ENCODE results near the gene SLAMF9.

Gene SLAMF9

DNA sequence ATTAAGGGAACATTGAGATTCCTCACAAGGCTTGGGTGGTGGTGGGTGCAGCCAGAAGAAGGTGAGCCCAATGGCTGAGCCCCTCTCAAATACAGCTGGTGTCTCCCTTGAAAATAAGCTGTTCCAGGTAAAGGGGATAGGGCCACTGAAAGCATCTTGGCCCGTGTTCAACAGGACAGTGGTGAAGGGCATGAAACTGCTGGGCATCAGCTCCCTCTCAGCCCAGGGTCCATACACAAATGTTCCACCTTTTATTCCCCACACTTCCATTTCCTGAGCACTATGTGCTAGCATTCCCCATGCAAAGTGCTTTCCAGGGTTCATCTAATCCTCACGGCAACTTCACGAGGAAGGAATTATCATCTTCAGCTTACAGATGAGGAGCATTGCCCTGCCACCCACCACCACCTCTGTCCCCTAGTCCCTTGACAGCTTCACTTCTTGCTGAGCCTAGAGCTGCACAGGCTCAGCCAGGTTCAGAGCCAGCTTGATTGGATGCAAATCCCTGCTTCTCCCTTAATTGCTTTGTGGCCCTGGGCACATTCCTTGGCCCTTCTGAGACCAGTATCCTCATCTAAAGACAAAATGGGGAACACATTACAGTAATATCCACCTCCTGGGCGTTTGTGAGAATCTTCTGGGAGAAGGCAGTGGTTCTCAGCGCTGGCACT, 38.3 kb downstream of the SLAMF9 start:
- TF ChIP-seq CTCF (IDR thresholded peaks at IDR 0.05; ENCODE audit: control extremely low read depth, extremely low read depth, low read depth, missing control alignments): no peak
- DNase-seq (ENCODE audit: extremely low spot score): no peak
- ChIA-PET POLR2A (interaction anchor here (0.6 to 1.4 kb wide), 4 partner anchors 9 to 1216 kb away, joined by 3 to 4 read pairs (median 4); partner anchors contain the start of gene TAGLN2), CTCF (interaction anchor here (0.9 to 1.6 kb wide), 6 partner anchors 8 to 117 kb away, joined by 3 to 5 read pairs (median 3); no protein-coding TSS in a partner anchor)

- ChIA-PET POLR2A (interaction anchor here (0.7 to 1.2 kb wide), 3 partner anchors 8 to 1218 kb away, joined by 3 to 5 read pairs (median 4); partner anchors contain the start of gene TAGLN2), CTCF (interaction anchor here (1.3 to 1.6 kb wide), 2 partner anchors 10 to 22 kb away, joined by 3 to 4 read pairs; no protein-coding TSS in a partner anchor)
- TF ChIP-seq CTCF (IDR thresholded peaks at IDR 0.05; ENCODE audit: control extremely low read depth, extremely low read depth, low read depth, missing control alignments): no peak
- no peak for DNase-seq (ENCODE audit: extremely low spot score)
Observed at GRCh38 chr1:159914252-159915018, 39.6 kb downstream of the SLAMF9 start.

- TF ChIP-seq CTCF (IDR thresholded peaks at IDR 0.05; ENCODE audit: control extremely low read depth, extremely low read depth, low read depth, missing control alignments): no peak
- ChIA-PET POLR2A (interaction anchor here (0.9 to 1.2 kb wide), 2 partner anchors 9 to 11 kb away, joined by 3 to 5 read pairs; partner anchors contain the start of gene TAGLN2), CTCF (no interaction called here)
- no peak for DNase-seq (ENCODE audit: extremely low spot score)
Observed at GRCh38 chr1:159913451-159914192, 40.4 kb downstream of the SLAMF9 start.

- DNase-seq (ENCODE audit: extremely low spot score): no peak
- CTCF ChIA-PET: no interaction called here
- POLR2A ChIA-PET: no interaction called here
- TF ChIP-seq CTCF (IDR thresholded peaks at IDR 0.05; ENCODE audit: control extremely low read depth, extremely low read depth, low read depth, missing control alignments): no peak
Observed at GRCh38 chr1:159911326-159912070, 42.5 kb downstream of the SLAMF9 start.

DNA sequence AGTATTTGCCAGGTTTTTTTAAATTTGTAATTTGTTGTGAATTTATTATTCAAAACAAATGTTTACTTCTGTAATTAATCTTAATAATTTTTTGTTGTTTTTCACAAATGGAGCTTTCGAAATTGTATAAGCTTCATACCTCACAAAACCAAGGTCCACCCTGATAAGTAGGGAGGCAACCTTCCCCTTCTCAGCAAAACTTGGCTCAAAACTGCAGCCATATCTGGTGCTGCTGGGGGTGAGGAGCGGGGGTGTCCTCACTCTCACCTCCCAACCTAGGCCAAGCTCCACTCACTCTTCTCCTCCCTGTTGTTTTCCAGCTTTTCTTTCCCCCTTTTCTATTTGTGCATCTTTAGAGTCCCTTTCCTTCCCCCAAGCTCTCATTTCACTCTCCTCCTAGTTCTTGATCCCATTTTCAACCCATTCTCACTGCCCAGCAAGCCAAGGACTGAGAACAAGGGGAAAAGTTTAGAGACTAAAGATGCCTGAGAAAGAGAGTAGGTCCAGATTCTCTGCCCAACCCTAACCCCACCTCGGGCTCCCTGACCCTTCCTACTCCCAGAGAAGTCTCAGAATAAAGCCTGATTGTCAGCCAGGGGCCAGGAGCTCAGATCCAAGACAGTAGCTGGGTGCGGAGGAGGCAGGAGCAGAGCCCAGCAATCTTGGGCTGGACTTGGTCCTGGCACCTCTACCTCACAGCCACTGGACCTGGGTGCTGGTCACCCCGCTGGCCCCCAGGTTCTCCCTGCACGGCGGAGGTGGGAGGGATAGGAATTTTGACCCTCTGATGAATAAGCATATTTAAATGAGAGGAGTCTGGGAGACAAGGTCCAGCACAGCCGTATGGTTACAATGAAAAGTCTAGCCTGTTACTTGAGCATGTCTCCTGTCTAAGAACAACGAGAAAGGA, 45.8 kb downstream of the SLAMF9 start:
- ChIA-PET CTCF (interaction anchor here (1.3 to 9.9 kb wide), 2 partner anchors 16 to 109 kb away, joined by 3 to 75 read pairs; no protein-coding TSS in a partner anchor), POLR2A (interaction anchor here (1.2 kb wide), 1 partner anchor 17 kb away, joined by 3 read pairs; the partner anchor contains the start of gene TAGLN2)
- DNase-seq (ENCODE audit: extremely low spot score): no peak
- TF ChIP-seq CTCF (IDR thresholded peaks at IDR 0.05; ENCODE audit: control extremely low read depth, extremely low read depth, low read depth, missing control alignments): no peak
